GM19324 (cell line): ENCODE results near the gene ISCA2.

Source experiments
- ATAC-seq: cut with Tn5 transposase; IDR thresholded peaks from one replicate; pipeline ENCODE4 v1.9.1; 2021; ENCODE audit warnings: mild to moderate bottlenecking, moderate library complexity; ENCODE audit not compliant: unreplicated experiment, low FRiP score

ISCA2 gene

DNA sequence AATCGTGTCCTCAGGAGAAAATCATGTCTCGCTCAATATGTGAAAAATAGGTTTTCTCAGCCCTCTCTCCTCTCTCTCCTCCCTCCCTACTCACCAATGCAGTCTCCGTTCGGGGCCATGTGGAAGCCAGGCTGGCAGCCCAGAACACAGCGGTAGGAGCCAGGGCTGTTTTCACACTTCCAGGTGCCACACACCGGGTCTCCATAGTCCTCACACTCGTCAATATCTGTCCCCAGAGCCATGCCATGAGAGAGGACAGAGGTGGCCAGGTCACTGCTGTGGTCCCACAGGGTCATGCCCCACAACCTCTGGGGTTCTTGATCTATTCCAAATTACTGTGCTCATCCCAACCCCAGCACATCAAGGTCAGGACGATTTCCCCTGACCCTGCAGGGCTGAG lies 13.5 kb downstream of the ISCA2 start:
- no peak for ATAC-seq

DNA sequence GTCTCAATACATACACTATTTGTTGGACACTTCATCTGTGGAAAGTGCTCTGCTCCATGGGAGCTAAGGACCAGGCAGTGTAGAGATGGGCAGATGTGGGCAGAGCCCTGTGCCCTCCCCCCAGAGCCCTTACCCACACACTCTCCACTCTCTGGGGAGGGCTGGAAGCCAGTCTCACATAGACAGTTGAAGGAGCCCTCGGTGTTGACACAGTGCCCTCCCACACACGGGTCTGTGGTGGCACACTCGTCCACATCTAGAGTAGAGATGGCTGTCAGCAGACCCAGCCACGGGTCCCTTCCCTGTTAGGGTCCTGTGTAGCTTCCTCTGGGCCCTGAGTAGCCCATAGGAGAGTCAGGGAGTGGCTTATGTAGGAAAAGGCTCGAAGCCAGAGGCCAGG lies 14.3 kb downstream of the ISCA2 start:
- no peak for ATAC-seq

DNA sequence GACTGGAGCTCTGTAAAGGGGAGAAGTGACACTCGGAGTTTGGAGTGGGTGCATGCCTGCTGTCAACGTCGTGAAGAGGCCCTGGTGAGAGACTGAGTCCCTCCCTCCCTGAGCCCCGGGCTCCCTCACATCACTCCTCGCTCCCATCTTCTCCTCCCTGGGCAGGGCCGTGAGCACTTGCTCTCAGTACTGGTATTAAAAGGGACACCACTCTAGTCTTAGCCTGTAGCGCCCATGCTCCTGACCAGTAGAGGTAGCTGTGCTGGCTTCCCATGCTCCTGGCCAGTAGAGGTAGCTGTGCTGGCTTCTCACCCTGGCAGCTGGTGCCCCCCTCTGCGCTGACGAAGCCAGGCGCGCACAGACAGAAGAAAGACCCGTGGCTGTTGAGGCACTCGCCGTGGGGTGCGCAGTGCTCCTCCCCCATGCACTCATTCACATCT lies 14.7 kb downstream of the ISCA2 start:
- no peak for ATAC-seq

DNA sequence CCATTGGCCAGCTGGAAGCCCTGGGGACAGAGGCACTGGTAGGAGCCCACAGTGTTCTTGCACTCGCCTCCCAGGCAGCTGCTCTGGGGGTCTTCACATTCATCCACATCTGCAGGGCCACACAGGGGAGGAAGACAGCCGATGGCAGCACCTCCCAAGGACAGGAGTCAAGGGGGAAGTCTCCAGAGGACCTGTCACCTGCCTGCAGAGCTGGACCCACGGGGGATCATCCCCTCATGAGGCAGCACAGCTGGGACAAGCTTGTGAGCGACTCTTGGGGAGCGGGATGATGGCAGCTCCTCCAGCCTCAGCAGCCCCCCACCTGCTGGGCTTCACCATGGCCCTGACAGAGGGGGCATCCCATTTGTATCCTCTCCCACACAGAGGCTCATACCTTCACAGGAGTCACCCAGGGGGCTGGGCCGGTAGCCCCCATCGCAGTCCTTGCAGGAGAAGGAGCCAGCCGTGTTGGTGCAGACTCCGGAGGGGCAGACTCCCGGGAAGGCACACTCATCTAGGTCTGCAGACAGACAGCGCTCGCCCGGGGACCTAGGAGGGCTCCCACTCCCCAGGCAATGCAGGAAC lies 15.4 kb downstream of the ISCA2 start:
- no peak for ATAC-seq

DNA sequence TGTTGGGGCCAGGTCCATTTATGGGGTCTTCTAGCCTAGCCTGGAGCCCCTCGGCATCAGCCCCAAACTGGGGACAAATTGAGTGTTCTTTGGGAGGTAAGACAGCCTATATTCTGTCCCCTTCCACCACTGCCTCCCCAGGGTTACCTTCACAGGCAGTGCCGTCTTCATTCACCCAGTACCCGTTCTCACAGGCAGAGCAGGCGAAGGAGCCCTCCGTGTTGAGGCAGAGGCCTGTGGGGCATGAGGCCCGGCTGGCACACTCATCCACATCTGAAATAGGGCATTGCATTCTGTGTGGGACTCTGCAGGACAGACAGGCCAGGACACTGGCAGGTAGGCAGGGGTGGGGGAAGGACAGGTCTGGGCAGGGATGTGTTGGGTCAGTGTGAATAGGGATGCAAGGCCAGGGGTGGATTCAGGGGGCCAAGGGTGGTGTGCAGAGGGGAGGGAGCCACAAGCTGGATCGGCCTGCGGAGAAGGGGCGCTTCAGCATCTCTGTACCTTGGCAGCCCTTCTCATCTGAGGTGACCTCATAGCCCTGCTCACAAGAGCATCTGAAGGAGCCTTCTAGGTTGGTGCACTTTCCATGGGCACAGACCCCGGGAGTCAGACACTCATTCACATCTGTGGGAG lies 16.1 kb downstream of the ISCA2 start:
- no peak for ATAC-seq

DNA sequence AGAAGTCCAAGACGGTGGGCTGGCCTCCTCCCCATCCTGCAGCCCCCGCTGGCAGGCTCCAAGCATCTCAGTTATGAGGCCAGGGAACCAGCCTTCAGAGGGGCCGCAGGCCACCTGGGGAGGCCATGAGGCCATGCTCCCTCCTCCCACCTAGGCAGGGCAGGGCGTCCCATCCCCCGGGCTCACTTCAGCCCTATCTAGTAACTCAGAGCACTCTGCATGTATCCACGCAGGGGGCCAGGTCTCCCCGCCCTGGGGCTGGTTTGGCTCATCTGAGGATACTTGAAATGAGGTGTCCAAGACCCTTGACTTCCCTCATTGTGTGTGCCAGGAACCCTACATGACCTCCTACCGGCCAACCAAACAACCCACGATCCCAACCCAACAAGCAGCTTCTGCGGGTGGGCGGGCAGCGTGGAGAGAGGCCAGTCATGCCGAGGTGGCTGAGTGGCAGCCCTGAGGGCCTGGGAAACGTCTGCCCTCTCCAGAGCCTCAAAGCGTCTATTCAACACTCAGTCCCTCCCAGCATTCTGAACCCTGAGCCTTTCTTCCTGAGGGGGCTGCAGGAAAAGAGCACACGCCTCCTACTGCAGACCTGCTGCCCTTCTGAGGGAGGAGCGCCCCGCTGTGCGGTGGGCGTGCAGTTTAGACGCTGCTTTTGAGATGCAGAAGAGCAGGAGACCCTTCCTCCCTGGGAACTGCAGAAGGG lies 16.8 kb downstream of the ISCA2 start:
- ATAC-seq: no peak

DNA sequence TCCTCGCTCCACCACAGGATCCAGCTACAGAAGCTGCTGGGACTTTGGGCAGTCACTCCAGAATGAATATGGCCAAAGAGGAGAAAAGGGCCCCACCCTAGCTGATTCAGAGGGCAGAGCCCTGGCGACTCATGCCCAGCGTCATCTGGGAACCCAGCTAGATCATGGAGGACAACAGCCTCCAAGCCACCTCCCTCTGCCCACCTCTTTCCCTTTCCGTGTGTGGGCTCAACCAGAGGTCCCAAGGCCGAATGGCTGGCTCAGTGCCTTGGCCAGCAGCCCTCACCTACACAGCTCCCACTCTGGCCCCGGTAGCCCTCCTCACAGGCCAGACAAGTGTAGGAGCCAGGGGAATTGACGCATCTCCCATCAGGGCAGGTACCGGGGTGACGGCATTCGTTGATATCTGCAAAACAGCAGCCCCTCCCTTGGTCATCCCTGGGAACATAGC lies 17.4 kb downstream of the ISCA2 start:
- ATAC-seq: no peak

DNA sequence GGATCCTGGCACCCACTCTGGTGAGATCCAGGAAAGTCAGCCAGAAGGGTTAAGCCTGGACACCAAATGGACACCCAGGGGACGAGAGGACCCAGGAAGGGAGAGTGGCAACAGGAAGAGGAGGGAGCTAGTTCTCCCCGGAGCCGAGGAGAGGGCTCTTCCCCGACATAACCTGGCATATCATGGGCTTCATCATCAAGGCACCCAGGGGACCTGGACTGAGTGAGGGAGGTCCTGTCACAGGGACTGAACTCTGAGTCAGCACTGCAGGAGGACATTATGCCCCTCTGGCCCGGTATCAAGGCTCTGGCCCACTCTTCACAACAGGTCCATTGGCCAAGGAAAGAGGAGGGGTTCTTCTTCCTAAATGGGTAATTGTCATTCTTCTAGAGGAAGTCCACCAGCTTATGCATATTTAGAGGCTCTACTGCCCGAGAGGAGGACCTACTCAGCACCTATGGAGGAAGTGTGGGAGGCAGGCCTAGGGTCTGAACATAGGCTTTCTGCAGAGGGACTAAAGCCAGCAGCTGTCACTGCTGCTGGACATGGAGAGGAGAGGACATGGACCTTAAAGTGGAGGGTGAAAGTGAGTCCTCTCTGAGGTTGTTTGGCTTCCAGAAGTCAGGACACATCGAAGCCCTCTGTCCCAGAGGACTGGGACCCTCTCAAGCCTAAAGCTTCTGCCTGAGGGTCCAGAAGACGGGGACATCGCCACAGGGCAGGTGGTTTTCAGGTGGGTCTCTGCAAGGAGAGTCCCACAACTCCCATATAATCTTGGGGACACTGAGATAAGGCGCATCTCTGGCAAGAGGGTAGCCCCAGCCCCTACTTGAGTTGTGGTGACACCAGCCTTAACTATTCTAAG lies 18.6 kb downstream of the ISCA2 start:
- no peak for ATAC-seq

DNA sequence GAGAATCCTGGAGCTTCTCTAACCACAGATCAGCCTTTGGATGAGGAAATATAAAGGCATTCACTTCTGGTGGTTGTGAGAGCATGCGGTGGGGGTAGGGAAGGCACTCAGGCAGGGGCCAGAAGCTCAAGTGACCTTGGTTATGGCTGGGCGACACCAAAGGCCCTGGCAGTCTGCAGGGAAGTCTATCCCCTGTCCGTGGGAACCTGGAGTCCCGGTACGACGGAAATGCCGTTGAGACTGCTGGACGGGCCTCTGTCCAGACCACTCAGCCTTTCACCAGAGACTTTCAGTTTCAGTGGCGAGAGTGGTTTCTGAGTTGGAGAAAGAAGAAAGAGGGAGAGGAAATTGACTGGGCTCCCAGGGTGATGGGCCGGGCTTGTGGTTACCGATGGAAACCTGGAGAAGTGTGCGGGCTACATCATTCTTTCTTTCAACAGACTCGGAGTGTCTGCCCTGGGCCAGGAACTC lies 20.9 kb downstream of the ISCA2 start:
- ATAC-seq: no peak

DNA sequence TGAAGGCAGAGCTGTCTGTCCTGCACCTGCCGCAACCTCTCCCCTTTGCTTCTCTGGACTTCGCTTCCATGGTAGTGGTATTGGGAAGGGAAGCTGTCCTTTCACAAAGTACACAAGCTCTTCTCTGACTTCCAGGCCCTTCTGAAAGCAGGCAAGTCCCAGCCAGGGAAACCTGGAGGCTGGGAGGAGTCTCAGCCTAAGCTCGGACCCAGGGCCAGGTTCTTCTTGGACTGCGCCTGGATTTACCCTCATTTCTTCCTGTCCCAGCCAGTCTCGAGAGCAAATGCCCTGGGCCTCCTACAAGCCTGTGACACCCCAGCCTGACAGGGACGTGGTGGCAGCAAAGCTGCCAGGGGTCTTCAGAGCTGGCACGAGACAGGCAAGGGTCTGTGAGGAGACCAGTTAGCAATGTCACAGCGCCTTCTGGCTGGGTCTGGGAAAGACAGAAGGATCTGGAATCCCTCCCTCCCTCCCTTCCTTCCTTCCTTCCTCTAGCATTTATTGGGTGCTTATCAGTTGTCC lies 22.4 kb downstream of the ISCA2 start:
- ATAC-seq: no peak

DNA sequence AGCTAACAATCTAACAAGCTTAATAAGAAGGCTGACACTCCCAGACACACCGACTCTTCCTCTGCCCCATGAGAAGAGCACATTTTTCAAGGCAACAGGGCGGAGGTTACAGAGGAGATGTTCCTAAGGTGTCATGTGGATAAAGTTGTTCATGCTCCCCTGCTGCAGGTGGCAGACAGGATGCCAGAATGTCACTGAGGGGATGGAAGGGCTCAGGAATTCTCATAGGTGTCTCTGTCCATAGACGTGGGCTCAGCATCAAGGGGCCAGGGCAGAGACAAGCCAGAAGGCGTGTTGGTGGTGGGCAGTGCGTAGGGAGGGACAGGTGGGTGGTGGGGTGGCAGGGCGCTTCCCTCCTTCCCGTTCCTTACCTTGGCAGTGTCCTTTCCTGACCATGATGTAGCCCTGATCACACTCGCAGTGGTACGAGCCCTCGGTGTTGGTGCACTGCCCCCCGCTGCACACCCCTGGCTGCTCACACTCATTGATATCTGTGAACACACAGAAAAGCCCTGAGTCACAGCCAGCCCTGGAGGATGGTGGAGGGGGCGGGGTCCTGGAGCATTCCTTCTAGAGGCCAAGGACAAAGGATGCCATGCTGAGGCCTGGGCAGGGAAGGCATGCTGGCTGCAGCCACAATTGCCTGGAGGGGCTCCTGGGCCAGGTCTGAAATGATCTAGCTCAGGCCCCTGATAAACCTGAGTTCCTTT lies 23.0 kb downstream of the ISCA2 start:
- no peak for ATAC-seq

DNA sequence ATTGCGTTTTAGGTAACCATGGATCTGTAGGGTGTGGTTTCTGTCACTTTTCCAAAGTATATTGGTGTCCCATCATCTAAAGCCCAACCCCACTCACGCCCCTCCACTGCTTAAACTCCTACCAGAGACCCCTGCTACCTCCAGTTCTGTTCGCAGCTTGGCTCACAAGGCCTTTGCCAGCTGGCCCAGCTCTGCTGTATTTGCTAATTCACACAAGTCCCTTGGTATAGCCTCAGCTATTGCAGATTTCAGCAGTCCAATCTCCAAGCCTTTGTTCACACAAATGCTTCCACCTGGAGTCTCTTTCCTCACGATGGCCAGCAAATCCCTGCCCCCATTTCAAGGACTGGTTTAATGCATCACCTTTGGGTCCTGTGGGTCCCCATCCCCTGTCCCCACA lies 24.2 kb downstream of the ISCA2 start:
- no peak for ATAC-seq

DNA sequence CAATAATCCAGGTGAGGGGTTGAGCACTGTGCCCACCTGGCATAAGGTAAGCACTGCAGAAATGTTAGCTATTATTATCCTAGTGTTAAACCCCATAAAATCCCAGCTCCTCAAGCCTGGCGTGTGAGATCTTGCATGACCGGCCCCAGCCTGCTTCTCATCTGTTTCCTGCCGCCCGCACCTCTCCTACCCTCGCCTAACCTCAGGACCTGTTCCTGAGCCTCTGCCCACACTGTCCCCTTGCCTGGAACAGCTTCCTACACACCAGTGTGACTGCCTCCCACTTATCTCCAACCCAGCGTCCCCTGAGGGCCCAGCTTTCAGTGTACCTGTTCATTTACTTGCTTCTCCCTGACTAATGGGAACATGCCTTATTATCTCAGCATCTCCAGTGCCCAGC lies 24.7 kb downstream of the ISCA2 start:
- ATAC-seq: no peak

DNA sequence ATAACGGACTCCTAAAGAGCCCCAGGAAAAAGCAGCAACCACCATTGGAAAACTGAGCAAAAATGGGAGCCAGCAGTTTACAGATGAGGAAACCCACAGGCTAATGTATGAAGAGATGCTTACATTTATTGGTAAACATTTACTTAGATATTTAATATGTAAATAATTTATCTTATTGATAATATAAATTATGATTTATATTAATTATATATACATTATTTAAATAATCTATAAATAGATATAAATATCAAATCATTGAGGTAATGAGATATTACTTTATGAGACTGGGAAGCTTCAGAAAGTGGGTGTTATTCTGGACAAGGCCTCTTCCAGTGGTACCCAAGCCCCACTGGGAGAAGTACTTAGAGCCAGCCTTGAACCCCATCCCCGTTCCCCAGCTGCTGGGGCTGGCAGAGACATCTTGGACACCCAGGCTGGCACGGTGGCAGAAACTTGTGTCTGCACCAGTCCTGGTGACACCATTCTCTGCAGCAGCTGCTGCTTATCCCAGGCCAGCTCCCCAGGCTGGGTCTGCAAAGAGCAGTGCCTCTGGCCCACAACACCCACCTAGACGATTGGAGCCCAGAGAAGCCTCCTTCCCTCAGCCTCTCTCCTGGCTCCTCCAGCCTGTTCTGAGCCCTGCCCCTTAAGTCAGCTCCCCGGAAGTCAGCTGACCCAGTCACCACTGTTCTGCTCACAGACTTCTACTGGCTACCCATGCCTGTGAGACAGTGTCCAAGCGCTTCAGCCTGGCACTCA lies 25.9 kb downstream of the ISCA2 start:
- ATAC-seq: no peak

DNA sequence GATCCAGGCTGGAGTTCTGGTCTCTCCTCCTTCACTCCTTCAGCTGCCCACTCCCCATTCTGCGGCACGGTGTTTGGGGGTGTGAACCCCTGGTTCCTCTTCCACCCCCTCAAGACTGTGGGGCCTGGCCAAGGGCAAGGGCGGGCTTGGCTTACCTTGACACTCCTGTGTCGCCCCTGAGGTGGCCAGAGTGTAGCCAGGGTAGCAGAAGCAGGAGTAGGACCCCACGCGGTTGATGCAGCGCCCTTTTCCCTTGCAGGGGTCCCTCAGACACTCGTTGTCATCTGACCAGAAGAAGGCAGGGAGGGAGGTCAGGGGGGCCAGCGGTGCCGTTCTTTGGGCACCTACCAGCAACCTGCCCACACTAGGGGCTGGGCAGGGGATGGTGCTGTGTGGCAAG lies 28.2 kb downstream of the ISCA2 start:
- ATAC-seq: no peak

DNA sequence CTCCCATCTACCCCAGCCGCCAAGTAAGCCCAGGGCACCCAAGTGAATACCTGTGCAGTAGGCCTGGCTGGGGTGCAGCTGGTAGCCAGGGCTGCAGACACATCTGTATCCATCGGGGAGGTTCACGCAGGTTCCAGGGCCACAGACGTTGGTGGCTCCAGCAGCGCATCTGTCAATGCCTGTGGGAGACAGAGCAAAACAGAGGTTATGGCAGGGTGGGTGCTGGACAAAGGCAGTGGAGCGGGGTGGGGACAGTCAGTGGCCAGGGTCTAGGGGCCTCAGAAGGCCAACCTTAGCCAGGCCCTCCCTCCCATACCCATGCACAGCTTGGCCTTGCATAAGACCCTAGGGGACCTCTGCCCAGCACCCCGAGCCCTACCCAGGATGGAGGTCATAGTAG lies 29.2 kb downstream of the ISCA2 start:
- ATAC-seq: no peak

DNA sequence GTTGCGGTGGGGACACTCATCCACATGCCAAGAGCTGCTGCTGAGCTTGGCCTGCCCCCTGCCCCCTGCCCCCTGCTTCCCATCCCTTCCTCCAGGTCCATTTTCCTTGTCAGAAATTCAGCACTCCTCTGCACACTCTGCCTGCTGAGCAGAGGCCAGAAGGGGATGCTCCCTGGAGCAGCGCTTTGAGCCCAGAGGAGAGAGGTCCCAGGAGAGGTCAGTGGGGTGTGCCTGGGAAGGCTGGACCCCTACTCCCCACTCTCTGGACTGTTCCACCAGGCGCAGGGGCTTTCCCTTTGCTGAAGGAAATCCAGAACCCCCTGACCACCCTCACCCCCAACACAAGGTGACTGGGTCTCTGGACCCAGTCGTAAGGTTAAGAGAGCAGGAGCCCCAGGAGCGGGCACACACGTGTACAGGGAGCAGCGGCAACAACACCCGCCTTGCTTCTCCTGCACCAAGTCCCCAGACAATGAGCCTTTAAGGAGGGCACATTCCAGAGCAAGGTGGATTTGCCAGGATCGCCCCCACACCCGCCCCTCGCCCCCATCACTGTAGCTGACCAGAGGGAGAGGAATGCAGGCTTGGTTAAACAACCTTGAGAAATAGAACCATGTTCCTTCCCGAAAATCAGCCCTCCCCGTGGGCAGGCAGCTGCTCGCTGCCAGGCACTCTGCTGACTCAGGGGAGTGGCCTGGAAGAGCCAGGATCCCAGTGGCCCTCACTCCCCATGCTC lies 30.7 kb downstream of the ISCA2 start:
- ATAC-seq: no peak

DNA sequence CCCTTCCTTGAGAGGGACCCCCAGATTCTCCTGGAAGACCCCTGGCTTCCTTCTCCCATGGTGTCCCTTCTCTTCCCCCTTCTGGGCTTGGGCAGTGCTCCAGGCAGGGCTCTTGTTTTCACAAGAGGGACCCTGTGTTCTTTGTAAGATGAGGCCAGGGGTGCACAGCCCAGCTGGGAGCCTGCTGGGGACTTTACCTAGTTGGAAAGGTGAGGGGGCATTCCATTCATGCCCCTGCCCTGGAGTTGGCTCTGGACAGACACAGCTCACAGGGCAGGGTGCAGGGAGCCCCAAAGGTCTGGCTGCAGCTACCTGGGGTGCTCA lies 31.2 kb downstream of the ISCA2 start:
- ATAC-seq: no peak

DNA sequence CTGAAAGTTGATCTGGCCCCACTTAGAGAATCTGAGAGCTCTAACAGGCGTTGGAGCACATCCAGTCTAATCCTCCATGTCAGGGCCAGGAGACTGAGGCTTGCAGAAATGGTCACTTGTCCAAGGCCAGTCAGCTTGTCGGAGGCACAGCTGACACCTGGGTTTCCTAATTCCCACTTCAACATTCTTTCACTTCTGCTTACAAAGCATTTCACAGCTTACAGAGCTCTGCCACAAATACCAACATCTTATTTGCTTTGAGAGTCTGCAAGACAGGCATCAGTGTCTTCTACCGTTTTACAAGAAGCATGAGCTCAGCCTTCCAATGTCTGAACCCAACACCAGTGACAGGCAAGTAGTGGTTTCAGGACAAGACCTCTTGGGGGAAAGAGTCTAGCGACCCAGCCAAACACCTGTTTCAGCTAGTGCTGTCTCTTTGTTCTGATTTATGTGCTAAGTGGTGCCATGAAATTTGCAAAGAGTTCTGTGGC lies 31.8 kb downstream of the ISCA2 start:
- peak; percentile 38 for ATAC-seq
